WTC11 (cell line): ENCODE results near the gene CD320. TPM values are rescaled to one million over a fixed set of nuclear protein-coding genes. Genes with fewer than 3 reads are reported as not detected.

Experiments
- ATAC-seq: fragments of 200-7000 bp; cut with Tn5 transposase; 2 replicates; pipeline ENCODE4 v1.10.0; 2021; ENCODE audit warnings: mild to moderate bottlenecking, moderate library complexity
- CTCF ChIA-PET: fragments of 300-600 bp; sonication (Branson Sonifier 250); formaldehyde crosslinking; loops from one replicate; lab custom pipeline; 2021; ENCODE audit warnings: antibody characterized with exemption; lab: Charles Lee
- POLR2A ChIA-PET: fragments of 350-600 bp; sonication (Branson Sonifier 250); formaldehyde crosslinking; loops from one replicate; lab custom pipeline; 2021; ENCODE audit warnings: antibody characterized with exemption; lab: Charles Lee
- DNase-seq: peaks from one replicate; pipeline ENCODE4 v3.0.0; 2021; ENCODE audit warnings: low spot score
- H3K27ac Mint-ChIP-seq: 2 replicates; pipeline ENCODE4 v1.8.0; 2021; ENCODE audit warnings: mixed read lengths
- H3K27me3 Mint-ChIP-seq: 2 replicates; pipeline ENCODE4 v1.8.0; 2021; ENCODE audit warnings: low read depth, mild to moderate bottlenecking, moderate library complexity, mixed read lengths
- H3K36me3 Mint-ChIP-seq: 2 replicates; pipeline ENCODE4 v1.8.0; 2021; ENCODE audit warnings: mixed read lengths
- H3K4me1 Mint-ChIP-seq: 2 replicates; pipeline ENCODE4 v1.8.0; 2022; ENCODE audit warnings: mixed read lengths
- H3K4me3 Mint-ChIP-seq: 2 replicates; pipeline ENCODE4 v1.8.0; 2021; ENCODE audit warnings: mild to moderate bottlenecking, moderate library complexity, mixed read lengths
- H3K9me3 Mint-ChIP-seq: 2 replicates; pipeline ENCODE4 v1.8.0; 2021; ENCODE audit warnings: mixed read lengths
- CREB1 ChIP-seq: sonication (generic); formaldehyde crosslinking; IDR thresholded peaks from 2 replicates; pipeline ENCODE4 v1.8.0; 2023; ENCODE audit warnings: mild to moderate bottlenecking, missing genetic modification reagents
- CREM ChIP-seq: sonication (generic); formaldehyde crosslinking; IDR thresholded peaks from 2 replicates; pipeline ENCODE4 v1.8.1; 2022; ENCODE audit warnings: mild to moderate bottlenecking, missing genetic modification reagents, moderate library complexity
- FOXK1 ChIP-seq: sonication (generic); formaldehyde crosslinking; IDR thresholded peaks from 2 replicates; pipeline ENCODE4 v1.8.0; 2022; ENCODE audit warnings: mild to moderate bottlenecking, moderate library complexity, missing genetic modification reagents
- GRHL2 ChIP-seq: fragments of 250-450 bp; sonication (Bioruptor Pico); IDR thresholded peaks from 2 replicates; pipeline ENCODE4 v1.8.0; 2022; ENCODE audit warnings: mild to moderate bottlenecking, moderate library complexity; ENCODE audit not compliant: insufficient replicate concordance, severe bottlenecking
- GTF2I ChIP-seq: fragments of 250-450 bp; sonication (Bioruptor Pico); conservative IDR thresholded peaks from 2 replicates; pipeline ENCODE4 v1.4.0; 2021; ENCODE audit warnings: mild to moderate bottlenecking
- JAZF1 ChIP-seq: fragments of 250-450 bp; sonication (Bioruptor Pico); IDR thresholded peaks from 2 replicates; pipeline ENCODE4 v1.9.0; 2021; ENCODE audit warnings: moderate library complexity, mild to moderate bottlenecking, inconsistent platforms
- MYBL2 ChIP-seq: sonication (generic); formaldehyde crosslinking; IDR thresholded peaks from 2 replicates; pipeline ENCODE4 v1.8.1; 2023; ENCODE audit warnings: mild to moderate bottlenecking, moderate library complexity, missing genetic modification reagents
- NFATC4 ChIP-seq: fragments of 250-450 bp; sonication (Bioruptor Pico); IDR thresholded peaks from 2 replicates; pipeline ENCODE4 v1.9.0; 2021; ENCODE audit warnings: mild to moderate bottlenecking
- RELA ChIP-seq: sonication (generic); formaldehyde crosslinking; IDR thresholded peaks from 2 replicates; pipeline ENCODE4 v1.8.1; 2022; ENCODE audit warnings: missing genetic modification reagents, mild to moderate bottlenecking, borderline replicate concordance
- RORB ChIP-seq: fragments of 250-450 bp; sonication (Bioruptor Pico); IDR thresholded peaks from 2 replicates; pipeline ENCODE4 v1.9.0; 2021; ENCODE audit warnings: mild to moderate bottlenecking
- TCF7 ChIP-seq: sonication (generic); formaldehyde crosslinking; IDR thresholded peaks from 2 replicates; pipeline ENCODE4 v1.8.0; 2022; ENCODE audit warnings: mild to moderate bottlenecking, low read depth, missing genetic modification reagents, moderate library complexity
- ZNF121 ChIP-seq: sonication (generic); formaldehyde crosslinking; IDR thresholded peaks from 2 replicates; pipeline ENCODE4 v1.8.0; 2023; ENCODE audit warnings: missing genetic modification reagents
- ZNF232 ChIP-seq: sonication (generic); formaldehyde crosslinking; IDR thresholded peaks from 2 replicates; pipeline ENCODE4 v1.8.0; 2022; ENCODE audit warnings: mild to moderate bottlenecking, missing genetic modification reagents
- total RNA-seq: library from RNA; stranded (reverse); gene quantifications from 3 replicates; pipeline ENCODE4 v1.2.3, GENCODE V29; 2021
- TF ChIP-seq, protein P1 (sequence below): sonication (generic); formaldehyde crosslinking; IDR thresholded peaks from 2 replicates; pipeline ENCODE4 v1.8.1; 2023; ENCODE audit warnings: mild to moderate bottlenecking, missing genetic modification reagents, borderline replicate concordance
- TF ChIP-seq, protein P2 (sequence below): sonication (generic); formaldehyde crosslinking; IDR thresholded peaks from 2 replicates; pipeline ENCODE4 v1.8.0; 2022; ENCODE audit warnings: mild to moderate bottlenecking, missing genetic modification reagents
- TF ChIP-seq, protein P3 (sequence below): fragments of 250-450 bp; sonication (Bioruptor Pico); IDR thresholded peaks from 2 replicates; pipeline ENCODE4 v1.9.0; 2021; ENCODE audit warnings: mild to moderate bottlenecking

The CD320 gene
- total RNA-seq, 1 experiment from 2014 or later: 107 TPM

DNA sequence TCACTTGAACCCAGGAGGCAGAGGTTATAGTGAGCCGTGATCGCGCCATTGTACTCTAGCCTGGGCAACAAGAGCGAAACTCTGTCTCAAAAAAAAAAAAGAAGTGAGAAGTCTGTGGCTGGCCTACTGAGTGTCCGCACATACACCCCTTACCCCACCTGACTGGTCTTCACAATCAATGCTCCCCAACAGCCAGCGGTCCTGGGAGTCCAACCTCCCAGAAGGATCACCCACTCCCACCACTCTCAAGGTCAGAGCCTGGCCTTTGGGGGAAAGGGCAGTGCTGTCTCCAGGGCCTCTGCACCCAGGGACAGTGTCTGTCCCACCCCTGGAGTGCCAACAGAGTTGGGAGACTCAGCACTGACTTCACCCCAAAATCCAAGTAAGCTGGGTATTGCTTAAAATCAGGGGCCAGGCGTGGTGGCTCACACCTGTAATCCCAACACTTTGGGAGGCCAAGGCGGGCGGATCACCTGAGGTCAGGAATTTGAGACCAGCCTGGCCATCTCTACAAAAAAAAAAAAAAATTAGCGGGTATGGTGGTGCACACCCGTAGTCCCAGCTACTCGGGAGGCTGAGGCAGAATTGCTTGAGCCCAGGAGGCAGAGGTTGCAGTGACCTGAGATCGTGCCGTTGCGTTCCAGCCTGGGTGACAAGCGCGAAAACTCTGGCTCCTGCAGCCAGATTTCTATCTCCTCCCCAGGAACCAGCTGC, 2.3 kb upstream of the CD320 start:
- no peak overlapping the region for H3K27ac Mint-ChIP-seq
- TF ChIP-seq ZNF121 (CRISPR knock-in tag) (no peak), CREB1 (CRISPR knock-in tag) (no peak), NFATC4 (no peak), RELA (CRISPR knock-in tag) (no peak), JAZF1 (CRISPR knock-in tag) (no peak), ZNF232 (no peak), TCF7 (CRISPR knock-in tag) (no peak), GTF2I (no peak), CREM (CRISPR knock-in tag) (no peak)
- TF ChIP-seq, protein P1, sequence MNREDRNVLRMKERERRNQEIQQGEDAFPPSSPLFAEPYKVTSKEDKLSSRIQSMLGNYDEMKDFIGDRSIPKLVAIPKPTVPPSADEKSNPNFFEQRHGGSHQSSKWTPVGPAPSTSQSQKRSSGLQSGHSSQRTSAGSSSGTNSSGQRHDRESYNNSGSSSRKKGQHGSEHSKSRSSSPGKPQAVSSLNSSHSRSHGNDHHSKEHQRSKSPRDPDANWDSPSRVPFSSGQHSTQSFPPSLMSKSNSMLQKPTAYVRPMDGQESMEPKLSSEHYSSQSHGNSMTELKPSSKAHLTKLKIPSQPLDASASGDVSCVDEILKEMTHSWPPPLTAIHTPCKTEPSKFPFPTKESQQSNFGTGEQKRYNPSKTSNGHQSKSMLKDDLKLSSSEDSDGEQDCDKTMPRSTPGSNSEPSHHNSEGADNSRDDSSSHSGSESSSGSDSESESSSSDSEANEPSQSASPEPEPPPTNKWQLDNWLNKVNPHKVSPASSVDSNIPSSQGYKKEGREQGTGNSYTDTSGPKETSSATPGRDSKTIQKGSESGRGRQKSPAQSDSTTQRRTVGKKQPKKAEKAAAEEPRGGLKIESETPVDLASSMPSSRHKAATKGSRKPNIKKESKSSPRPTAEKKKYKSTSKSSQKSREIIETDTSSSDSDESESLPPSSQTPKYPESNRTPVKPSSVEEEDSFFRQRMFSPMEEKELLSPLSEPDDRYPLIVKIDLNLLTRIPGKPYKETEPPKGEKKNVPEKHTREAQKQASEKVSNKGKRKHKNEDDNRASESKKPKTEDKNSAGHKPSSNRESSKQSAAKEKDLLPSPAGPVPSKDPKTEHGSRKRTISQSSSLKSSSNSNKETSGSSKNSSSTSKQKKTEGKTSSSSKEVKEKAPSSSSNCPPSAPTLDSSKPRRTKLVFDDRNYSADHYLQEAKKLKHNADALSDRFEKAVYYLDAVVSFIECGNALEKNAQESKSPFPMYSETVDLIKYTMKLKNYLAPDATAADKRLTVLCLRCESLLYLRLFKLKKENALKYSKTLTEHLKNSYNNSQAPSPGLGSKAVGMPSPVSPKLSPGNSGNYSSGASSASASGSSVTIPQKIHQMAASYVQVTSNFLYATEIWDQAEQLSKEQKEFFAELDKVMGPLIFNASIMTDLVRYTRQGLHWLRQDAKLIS (CRISPR knock-in tag): no peak
- TF ChIP-seq, protein P2, sequence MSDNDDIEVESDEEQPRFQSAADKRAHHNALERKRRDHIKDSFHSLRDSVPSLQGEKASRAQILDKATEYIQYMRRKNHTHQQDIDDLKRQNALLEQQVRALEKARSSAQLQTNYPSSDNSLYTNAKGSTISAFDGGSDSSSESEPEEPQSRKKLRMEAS (CRISPR knock-in tag): no peak
- H3K36me3 Mint-ChIP-seq: peaks cover 28% of the 10 kb centered on the region
- CTCF ChIA-PET: interaction anchor here (1.3 kb wide), 1 partner anchor 308 kb away, joined by 3 read pairs; no protein-coding TSS in a partner anchor
- no peak for ATAC-seq
- no peaks in the 10 kb centered on the region for H3K9me3 Mint-ChIP-seq
- no peaks in the 10 kb centered on the region for H3K27me3 Mint-ChIP-seq
- no peak overlapping the region for H3K4me3 Mint-ChIP-seq
- peak; percentile 4 for DNase-seq
- H3K4me1 Mint-ChIP-seq: peaks cover 27% of the 10 kb centered on the region
- POLR2A ChIA-PET: interaction anchor here (0.7 kb wide), 1 partner anchor 783 kb away, joined by 3 read pairs; no protein-coding TSS in a partner anchor

DNA sequence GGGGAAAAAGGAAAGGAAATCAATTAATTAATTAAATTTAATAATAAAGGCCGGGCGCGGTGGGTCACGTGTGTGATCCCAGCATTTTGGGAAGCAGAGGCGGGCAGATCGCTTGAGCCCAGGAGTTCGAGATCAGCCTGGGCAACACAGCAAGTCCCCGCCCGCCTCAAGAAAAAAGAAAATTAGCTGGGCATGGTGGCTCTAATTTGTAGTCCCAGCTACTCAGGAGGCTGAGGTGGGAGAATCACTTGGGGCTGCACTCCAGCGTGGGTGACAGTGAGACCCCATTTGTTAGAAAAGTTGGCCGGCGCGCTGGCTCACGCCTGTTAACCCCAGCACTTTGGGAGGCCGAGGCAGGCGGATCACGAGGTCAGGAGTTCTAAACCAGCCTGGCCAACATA, 733 bp upstream of the CD320 start:
- peak overlapping the region; percentile 82 for H3K27ac Mint-ChIP-seq
- no peaks in the 10 kb centered on the region for H3K27me3 Mint-ChIP-seq
- TF ChIP-seq FOXK1 (no peak), ZNF121 (CRISPR knock-in tag) (0 out of 2 replicates have a peak, but pooled peaks have one; percentile 13)
- POLR2A ChIA-PET: no interaction called here
- peak overlapping the region; percentile 86 for H3K4me3 Mint-ChIP-seq
- no peaks in the 10 kb centered on the region for H3K9me3 Mint-ChIP-seq
- no peak for ATAC-seq
- H3K4me1 Mint-ChIP-seq: peaks cover 33% of the 10 kb centered on the region
- peaks cover 24% of the 10 kb centered on the region for H3K36me3 Mint-ChIP-seq
- CTCF ChIA-PET: no interaction called here
- DNase-seq: peak; percentile 5

DNA sequence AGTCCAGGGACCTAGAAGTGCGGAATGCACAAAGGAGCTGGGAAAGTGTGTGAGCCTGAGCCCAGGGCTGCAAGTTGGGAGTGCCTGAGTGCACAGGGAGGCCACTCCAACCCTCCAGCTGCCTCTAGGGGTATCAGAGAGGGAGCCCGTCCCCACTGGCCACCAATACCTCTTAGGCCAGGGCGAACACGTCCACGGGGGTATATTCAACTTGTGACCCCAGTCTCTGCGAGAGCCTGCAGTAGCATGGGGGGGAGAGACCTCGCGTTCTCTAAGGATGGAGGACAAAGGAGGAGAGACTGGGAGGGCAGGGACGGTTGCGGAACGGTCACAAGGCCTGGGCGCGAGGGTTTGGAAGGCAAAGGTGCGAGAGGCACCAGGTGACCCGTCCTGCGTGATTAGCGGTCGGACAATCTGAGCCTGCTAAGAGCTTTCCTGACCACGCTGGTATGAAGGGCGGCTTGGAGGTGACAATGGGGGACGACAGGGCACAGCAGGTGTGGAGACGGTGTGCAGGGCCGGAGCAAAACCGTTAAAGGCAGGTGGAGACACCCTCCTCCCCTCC, 676 bp downstream of the CD320 start:
- H3K4me3 Mint-ChIP-seq: peak overlapping the region; percentile 86
- H3K27me3 Mint-ChIP-seq: no peaks in the 10 kb centered on the region
- ATAC-seq (peak; percentile 20), DNase-seq (peak; percentile 21)
- H3K36me3 Mint-ChIP-seq: peaks cover 18% of the 10 kb centered on the region
- ChIA-PET POLR2A (interaction anchor here (0.7 kb wide), 1 partner anchor 14 kb away, joined by 3 read pairs; the partner anchor contains the start of gene RPS28), CTCF (interaction anchor here (0.8 to 1.3 kb wide), 4 partner anchors 9 to 272 kb away, joined by 3 to 4 read pairs (median 3); no protein-coding TSS in a partner anchor)
- H3K9me3 Mint-ChIP-seq: no peaks in the 10 kb centered on the region
- peak overlapping the region; percentile 91 for H3K27ac Mint-ChIP-seq
- peaks cover 33% of the 10 kb centered on the region for H3K4me1 Mint-ChIP-seq
- TF ChIP-seq RORB (CRISPR knock-in tag): 0 out of 2 replicates have a peak, but pooled peaks have one; percentile 35
- TF ChIP-seq, protein P3, sequence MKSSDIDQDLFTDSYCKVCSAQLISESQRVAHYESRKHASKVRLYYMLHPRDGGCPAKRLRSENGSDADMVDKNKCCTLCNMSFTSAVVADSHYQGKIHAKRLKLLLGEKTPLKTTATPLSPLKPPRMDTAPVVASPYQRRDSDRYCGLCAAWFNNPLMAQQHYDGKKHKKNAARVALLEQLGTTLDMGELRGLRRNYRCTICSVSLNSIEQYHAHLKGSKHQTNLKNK (CRISPR knock-in tag): peak; percentile 3; the same call in 1 of the 2 replicates
- no peak for TF ChIP-seq MYBL2 (CRISPR knock-in tag)
- TF ChIP-seq GRHL2: no peak
- TF ChIP-seq, all 79 proteins: peak for 2
